ENCODE data around the gene CTNNA3. TPM values are rescaled to one million over a fixed set of nuclear protein-coding genes. Genes with fewer than 3 reads are reported as not detected.

The CTNNA3 gene
- total RNA-seq, 1 experiment from 2014 or later: 0.32 TPM

DNA sequence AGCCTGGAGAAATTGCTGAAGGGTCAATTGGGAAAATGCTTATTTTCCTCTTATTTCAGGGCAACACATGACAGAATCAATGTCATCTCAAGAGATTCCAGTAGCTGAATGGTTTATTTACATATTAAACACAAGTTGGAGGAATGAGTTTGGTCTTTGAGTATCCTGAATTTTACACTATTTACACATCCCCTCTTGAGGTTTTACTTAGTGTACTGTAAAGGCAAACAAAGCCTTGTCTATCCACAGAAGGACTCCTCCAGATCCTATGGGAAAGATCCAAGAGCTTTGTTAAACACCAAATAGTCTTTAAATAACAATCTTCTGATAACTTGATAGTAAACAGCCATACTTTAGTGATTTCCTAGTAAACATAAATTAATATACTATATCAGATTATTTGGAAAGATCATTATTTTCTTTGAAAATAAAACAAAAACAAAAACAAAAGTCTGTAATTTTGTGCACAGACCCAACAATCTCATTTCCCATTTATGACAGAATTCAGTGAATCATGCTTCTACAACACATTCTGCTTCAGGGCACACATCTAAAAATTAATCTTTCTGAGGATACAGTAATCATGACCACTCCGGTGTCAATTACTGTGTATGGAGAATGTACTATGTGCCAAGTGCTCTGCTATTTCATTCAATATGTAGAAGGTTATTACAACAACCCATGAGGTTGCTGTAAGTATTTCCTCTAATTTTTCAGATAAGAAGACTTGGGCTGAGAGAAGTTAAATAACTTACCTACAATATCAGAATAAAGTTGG is 1345.2 kb downstream of the CTNNA3 start:
- intact Hi-C loops (cut with micrococcal nuclease): no loop called here
- DNase-seq (ENCODE audit: low read depth, low spot score): no peak
- CTCF ChIA-PET: no interaction called here
- Histone ChIP-seq H3K27me3 (ENCODE audit: insufficient read depth, low read length) (no peaks in the 10 kb centered on the region), H3K9me3 (ENCODE audit: control insufficient read depth in 1 of 2, insufficient read depth in 1 of 2, low read depth in 1 of 2, low read length in 2 of 2) (no peaks in the 10 kb centered on the region), H3K79me2 (ENCODE audit: insufficient read depth, low read length) (no peaks in the 10 kb centered on the region), H3K9me2 (ENCODE audit: insufficient read depth) (no peaks in the 10 kb centered on the region), H3K4me3 (replicated peaks in 1 of 2; ENCODE audit: low read depth in 1 of 2, low read length in 2 of 2) (no peak overlapping the region), H3K4me1 (ENCODE audit: control insufficient read depth in 1 of 2, insufficient read depth in 2 of 2, low read length in 2 of 2) (no peaks in the 10 kb centered on the region), H3K27ac (ENCODE audit: low read depth, low read length) (no peak overlapping the region), H3K4me2 (ENCODE audit: low read length) (no peak overlapping the region), H3K36me3 (ENCODE audit: control insufficient read depth in 1 of 2, insufficient read depth in 2 of 2, low read length in 2 of 2) (no peaks in the 10 kb centered on the region), H4K20me1 (ENCODE audit: insufficient read depth) (no peaks in the 10 kb centered on the region), H2AFZ (ENCODE audit: low read depth, low read length, poor library complexity, severe bottlenecking) (no peak overlapping the region), H3K9ac (ENCODE audit: low read length) (no peak overlapping the region)
- RAD21 ChIA-PET (ENCODE audit: low non-redundant PET in 1 of 2, low total read pairs in 2 of 2, uncharacterized antibody in 2 of 2, unreplicated experiment in 2 of 2): no interaction called here
- TF ChIP-seq YY1 (IDR thresholded peaks at IDR 0.05; ENCODE audit: extremely low read depth, insufficient replicate concordance, low read depth, low read length) (no peak), CBX3 (IDR thresholded peaks at IDR 0.05; ENCODE audit: low read depth) (no peak), EZH2phosphoT487 (IDR thresholded peaks at IDR 0.05; ENCODE audit: borderline replicate concordance) (no peak), SRF (IDR thresholded peaks at IDR 0.05; ENCODE audit: low read depth) (no peak), ELF1 (IDR thresholded peaks at IDR 0.05; ENCODE audit: borderline replicate concordance, low read depth) (no peak), POLR2AphosphoS5 (IDR thresholded peaks at IDR 0.05; ENCODE audit: low read depth, low read length) (no peak), SP1 (IDR thresholded peaks at IDR 0.05; ENCODE audit: low read depth) (no peak), TCF7L2 (IDR thresholded peaks at IDR 0.05; ENCODE audit: borderline replicate concordance, extremely low read depth, insufficient read depth, insufficient read length) (no peak), FOSL1 (IDR thresholded peaks at IDR 0.05; ENCODE audit: low read depth) (no peak), POLR2A (IDR thresholded peaks at IDR 0.05; ENCODE audit: borderline replicate concordance, extremely low read depth, insufficient read depth, insufficient read length) (no peak), CEBPB (IDR thresholded peaks at IDR 0.05; ENCODE audit: low read depth) (no peak), SIN3A (IDR thresholded peaks at IDR 0.05; ENCODE audit: low read depth) (no peak), EGR1 (IDR thresholded peaks at IDR 0.05; ENCODE audit: low read depth) (no peak), RAD21 (IDR thresholded peaks at IDR 0.05; ENCODE audit: low read depth) (no peak), ZFX (IDR thresholded peaks at IDR 0.05) (no peak)
- TF ChIP-seq, protein P1, sequence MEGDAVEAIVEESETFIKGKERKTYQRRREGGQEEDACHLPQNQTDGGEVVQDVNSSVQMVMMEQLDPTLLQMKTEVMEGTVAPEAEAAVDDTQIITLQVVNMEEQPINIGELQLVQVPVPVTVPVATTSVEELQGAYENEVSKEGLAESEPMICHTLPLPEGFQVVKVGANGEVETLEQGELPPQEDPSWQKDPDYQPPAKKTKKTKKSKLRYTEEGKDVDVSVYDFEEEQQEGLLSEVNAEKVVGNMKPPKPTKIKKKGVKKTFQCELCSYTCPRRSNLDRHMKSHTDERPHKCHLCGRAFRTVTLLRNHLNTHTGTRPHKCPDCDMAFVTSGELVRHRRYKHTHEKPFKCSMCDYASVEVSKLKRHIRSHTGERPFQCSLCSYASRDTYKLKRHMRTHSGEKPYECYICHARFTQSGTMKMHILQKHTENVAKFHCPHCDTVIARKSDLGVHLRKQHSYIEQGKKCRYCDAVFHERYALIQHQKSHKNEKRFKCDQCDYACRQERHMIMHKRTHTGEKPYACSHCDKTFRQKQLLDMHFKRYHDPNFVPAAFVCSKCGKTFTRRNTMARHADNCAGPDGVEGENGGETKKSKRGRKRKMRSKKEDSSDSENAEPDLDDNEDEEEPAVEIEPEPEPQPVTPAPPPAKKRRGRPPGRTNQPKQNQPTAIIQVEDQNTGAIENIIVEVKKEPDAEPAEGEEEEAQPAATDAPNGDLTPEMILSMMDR (IDR thresholded peaks at IDR 0.05 in 2 of 3, conservative IDR thresholded peaks at IDR 0.05 in 1 of 3; ENCODE audit: borderline replicate concordance in 1 of 3, insufficient read depth in 1 of 3, low read depth in 2 of 3, low read length in 2 of 3): no peak
- TF ChIP-seq, protein P2, sequence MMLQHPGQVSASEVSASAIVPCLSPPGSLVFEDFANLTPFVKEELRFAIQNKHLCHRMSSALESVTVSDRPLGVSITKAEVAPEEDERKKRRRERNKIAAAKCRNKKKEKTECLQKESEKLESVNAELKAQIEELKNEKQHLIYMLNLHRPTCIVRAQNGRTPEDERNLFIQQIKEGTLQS (IDR thresholded peaks at IDR 0.05): no peak
- TF ChIP-seq, protein P3, sequence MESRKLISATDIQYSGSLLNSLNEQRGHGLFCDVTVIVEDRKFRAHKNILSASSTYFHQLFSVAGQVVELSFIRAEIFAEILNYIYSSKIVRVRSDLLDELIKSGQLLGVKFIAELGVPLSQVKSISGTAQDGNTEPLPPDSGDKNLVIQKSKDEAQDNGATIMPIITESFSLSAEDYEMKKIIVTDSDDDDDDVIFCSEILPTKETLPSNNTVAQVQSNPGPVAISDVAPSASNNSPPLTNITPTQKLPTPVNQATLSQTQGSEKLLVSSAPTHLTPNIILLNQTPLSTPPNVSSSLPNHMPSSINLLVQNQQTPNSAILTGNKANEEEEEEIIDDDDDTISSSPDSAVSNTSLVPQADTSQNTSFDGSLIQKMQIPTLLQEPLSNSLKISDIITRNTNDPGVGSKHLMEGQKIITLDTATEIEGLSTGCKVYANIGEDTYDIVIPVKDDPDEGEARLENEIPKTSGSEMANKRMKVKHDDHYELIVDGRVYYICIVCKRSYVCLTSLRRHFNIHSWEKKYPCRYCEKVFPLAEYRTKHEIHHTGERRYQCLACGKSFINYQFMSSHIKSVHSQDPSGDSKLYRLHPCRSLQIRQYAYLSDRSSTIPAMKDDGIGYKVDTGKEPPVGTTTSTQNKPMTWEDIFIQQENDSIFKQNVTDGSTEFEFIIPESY (IDR thresholded peaks at IDR 0.05; ENCODE audit: extremely low read depth, insufficient replicate concordance, low read length): no peak
- TF ChIP-seq, protein P4, sequence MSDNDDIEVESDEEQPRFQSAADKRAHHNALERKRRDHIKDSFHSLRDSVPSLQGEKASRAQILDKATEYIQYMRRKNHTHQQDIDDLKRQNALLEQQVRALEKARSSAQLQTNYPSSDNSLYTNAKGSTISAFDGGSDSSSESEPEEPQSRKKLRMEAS (IDR thresholded peaks at IDR 0.05): no peak
- TF ChIP-seq, protein P5, sequence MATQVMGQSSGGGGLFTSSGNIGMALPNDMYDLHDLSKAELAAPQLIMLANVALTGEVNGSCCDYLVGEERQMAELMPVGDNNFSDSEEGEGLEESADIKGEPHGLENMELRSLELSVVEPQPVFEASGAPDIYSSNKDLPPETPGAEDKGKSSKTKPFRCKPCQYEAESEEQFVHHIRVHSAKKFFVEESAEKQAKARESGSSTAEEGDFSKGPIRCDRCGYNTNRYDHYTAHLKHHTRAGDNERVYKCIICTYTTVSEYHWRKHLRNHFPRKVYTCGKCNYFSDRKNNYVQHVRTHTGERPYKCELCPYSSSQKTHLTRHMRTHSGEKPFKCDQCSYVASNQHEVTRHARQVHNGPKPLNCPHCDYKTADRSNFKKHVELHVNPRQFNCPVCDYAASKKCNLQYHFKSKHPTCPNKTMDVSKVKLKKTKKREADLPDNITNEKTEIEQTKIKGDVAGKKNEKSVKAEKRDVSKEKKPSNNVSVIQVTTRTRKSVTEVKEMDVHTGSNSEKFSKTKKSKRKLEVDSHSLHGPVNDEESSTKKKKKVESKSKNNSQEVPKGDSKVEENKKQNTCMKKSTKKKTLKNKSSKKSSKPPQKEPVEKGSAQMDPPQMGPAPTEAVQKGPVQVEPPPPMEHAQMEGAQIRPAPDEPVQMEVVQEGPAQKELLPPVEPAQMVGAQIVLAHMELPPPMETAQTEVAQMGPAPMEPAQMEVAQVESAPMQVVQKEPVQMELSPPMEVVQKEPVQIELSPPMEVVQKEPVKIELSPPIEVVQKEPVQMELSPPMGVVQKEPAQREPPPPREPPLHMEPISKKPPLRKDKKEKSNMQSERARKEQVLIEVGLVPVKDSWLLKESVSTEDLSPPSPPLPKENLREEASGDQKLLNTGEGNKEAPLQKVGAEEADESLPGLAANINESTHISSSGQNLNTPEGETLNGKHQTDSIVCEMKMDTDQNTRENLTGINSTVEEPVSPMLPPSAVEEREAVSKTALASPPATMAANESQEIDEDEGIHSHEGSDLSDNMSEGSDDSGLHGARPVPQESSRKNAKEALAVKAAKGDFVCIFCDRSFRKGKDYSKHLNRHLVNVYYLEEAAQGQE (IDR thresholded peaks at IDR 0.05; ENCODE audit: low read depth): no peak
- BruUV-seq (replicated peaks): no TSS peak
- POLR2A ChIA-PET: no interaction called here
- no peak for ATAC-seq
